Hematopoietic multipotent progenitor cell (in vitro differentiated cells): ENCODE measurements around the gene GIPC1. TPM values are rescaled to one million over a fixed set of nuclear protein-coding genes. Genes with fewer than 3 reads are reported as not detected.

Source experiments
- DNase-seq, 3 donors: peaks; one replicate each; pipeline ENCODE4 v3.0.0-alpha.2; 2011 to 2015; ENCODE audit warnings: low read depth in 2 of 3, low spot score in 2 of 3
- total RNA-seq: library from RNA; depleted of rRNA; stranded (reverse); fragments of >200 nt; gene quantifications from one replicate; pipeline ENCODE4 v1.2.3, GENCODE V29; 2012

Gene GIPC1
- total RNA-seq, 1 donor: 35.0 TPM

DNA sequence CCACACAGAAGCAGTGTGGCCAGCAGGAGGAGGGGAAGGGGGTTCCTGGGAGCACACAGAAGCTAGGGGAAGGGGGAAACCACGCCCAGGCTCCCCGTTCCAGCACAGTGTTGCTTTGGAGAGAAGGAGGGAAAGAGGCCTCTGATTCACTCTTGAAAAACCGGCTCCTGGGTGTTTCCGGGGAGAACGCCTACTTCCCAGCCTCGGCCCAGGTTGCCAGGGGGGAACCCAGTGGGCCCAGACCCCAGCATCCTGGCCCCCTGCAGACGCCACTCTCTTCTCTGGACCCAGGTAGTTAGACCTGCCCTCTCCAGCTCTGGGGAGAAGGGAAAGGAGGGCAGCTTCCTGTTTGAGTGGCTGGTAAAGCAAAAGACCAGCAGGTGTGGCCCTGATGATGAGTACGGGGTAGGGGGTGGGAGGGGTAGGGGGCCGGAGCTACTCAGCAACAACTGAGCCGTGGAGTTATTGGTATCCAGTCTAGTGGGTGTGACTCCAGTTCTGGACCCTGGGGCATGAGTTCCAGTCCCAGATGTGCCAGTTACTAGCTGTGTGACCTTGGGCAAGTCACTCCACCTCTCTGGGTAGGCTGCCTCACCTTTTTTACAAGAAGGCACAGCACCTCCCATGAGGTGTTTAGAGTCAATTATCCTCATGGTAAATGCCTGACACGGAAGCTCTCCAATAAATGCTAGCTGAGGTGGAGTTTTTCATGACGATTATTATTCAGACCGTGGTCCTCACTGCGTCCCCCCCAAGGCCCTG is 836 bp downstream of the GIPC1 start:
- DNase-seq: no peak

DNA sequence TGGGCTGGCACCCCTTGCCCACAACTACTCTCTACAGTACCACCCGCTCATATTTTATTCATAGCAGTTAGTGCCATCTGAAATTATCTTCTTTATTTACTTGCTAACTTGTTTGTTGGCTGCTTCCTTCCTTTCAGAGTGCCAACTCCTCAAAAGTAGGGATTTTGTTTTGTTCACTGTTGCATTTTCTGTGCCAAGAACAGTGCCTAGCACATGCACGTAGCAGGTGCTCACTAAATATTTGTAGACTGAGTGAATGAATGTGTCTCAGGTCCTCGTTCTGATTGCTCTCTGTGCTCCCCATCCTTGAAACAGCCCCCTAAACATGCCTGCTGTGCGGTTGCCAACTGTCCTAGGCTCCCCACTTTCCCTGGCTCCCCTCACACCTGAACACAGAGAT is 1.5 kb downstream of the GIPC1 start:
- no peak for DNase-seq

DNA sequence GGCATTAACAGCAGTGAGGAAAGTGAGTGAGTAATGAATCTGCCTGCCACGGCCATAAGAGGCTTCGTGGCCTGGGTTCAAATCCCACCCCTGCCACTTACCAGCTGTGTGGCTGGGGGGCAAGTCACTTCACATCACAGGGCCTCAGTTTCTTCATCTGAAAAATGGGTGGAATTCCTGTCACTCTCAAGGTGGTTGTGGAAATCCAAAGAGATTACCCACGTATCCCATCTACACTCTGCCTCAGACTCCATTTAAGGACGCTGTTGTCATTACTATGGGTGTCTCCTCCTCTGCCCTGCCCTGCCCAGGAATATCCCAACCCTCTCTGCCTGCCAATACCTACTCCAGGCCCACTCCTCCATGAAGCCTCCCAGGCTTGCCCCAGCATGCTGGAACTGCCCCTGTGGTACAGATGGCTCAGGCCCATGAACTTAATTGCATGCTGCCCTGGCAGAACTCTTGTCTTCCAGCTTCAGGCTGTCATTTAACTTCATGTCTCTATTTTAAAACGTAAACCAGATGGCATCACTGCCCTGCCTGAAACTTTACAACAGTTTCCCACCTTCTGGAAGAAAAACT is 3.1 kb downstream of the GIPC1 start:
- no peak for DNase-seq

DNA sequence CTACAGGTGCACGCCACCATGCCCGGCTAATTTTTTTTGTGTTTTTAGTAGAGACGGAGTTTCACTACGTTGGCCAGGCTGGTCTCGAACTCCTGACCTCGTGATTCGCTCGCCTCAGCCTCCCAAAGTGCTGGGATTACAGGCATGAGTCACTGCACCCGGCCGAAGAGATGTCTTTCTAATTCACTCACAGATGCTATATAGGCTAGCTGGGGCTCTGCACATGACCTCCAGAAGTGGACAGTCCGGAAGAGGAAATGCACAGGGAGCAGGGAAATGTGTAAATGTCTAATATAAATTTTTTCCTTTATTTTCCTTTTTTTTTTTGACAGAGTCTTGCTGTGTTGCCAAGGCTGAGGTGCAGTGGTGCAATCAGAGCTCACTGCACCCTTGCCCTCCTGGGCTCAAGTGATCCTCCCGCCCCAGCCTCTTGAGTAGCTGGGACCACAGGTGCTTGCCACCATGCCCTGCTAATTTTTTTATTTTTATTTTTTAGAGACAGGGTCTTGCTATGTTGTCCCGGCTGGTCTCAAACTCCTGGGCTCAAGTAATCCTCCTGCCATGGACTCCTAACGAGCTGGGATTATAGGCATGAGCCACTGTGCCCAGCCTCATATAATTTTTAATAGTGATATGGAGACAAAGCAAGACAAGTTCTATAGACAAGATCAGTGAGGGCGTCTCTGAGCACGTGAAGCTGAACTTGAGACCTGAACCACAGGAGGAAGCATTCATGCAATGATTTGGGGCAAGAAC is 8.4 kb downstream of the GIPC1 start:
- no peak for DNase-seq

DNA sequence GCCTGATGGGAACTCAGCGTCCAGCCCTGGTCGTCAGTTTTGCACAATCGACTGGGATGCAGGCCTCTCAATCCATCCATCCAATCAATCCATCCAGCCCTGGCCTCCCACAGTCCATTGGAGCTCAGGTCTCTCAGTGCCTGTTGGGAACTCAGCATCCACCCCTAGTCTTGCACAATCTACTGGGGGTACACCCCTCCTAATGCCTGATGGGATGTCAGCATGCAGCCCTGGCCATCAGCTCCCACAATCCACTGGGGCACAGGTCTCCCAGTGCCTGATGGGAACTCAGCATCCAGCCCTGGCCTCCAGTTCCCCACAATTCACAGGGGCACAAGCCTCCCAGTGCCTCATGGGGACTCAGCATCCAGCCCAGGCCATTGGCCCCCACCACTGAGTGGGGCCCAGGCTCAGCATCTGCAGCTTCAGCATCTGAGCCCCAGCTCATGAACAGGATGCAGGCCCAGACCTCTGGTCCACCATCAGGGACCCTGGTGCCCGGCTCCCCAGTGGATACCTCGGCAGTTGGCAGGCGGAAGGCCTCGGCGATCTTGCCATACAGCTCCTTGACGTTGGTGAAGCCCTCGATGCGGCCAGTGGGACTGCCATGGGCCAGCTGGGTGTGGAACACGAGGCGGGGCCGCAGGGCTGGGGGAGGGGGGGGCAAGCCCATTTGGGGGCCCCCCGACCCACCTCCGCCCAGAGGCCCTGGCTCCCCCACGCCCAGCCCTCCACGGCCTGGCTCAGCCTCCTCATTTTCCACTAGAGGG is 13.6 kb downstream of the GIPC1 start:
- DNase-seq: no peak

DNA sequence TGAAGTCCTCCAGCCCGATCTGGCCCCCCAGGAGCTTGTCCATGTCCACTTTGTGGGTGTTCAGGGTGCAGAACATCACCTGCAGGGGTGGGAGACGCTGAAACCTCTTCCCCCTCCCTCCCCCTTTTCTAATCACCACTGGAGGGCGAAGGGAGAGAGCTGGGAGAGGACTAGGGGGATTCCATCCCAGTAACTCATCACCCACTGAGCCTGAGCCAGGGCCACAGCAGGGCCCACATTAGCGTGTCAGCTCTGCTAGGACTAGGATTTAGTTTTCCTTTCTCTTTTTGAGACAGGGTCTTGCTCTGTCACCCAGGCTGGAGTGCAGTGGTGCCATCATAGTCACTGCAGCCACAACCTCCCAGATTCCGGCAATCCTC is 15.2 kb downstream of the GIPC1 start:
- DNase-seq: no peak

DNA sequence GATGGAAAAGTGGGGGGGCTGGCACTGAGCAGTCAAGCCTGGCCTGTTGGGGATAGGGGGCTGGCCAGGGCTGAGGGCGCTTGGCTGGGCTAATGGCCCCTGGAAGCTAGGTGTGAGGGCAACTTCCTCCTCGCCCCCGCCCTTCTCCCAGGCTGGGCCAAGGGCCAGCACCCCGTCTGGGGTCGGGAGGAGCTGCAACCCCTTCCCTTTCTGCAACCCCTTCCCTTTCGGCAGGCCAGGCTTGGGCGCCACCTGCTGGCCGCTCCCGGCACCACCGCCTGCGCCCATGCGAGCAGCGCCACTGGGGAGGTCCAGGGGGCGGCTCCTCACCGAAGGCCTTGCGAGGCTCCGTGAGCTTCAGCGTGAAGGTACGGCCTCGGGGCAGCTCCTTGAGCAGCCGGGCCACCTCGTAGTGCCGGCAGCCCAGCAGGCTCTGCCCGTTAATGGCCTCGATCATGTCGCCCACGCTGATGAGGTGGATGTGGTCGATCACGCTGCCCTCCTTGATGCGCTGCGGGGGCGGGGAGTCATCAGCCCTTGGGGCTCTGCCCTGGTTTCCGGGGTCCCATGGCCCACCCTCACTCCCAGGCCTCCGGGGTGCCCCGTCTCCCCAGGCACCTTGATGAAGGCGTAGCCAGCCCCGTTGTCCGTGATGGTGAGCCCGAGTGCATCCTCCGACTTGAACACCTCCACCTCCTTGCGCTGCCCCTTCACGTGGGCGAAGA is 15.8 kb downstream of the GIPC1 start:
- DNase-seq: peak in 2 of 3 donors; percentile 68 to 73

DNA sequence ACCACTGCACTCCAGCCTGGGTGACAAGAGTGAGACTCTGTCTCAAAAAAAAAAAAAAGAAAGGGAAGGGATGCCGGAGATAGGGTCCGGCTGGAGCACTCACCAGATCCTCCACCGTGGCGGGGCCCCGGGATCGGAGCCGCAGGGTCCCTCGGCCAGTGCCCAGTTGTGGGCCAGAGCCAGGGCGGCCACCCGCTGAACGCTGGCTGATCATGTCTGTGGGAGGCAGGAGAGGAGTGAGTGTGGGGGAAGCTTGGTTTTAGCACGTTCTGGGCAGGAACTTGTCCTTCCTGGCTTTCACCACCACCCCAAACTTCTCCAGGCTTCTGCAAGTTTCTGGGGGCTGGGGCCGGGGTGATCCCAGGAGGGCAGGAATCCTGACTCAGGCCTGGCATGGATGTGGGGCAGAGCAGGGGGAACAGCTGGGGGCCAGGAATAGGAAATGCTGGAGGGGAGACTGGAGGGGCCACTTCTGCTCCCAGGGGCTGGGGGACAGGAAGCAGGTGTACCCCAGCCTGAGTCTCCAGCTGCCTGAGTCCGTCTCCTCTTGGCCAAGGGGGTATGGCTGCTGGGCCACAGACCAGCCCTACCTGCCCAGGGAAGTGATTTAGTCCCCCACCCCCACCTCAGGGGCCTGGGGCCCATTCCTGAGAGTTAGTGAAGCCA is 16.5 kb downstream of the GIPC1 start:
- no peak for DNase-seq

DNA sequence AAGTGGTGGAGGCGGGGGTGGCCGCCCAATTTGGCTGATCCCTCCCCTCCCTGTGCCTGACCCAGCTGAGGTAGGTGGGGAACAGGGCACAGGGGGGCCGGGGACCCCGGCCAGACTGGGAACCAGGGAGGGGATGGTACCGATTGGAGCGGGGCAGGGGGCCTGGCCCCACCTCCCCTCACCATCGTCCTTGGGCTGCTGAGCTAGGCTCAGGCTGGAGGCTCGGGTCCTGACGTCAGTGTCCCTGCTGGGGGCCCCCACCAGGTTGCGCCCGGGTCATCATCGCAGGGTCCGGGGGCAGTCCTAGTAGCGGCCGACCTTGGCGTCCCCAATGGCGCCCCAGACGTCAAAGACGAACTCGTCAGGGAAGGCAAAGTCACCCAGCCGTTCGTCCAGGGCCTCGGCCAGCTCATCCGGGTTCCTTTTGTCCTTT is 17.8 kb downstream of the GIPC1 start:
- no peak for DNase-seq

DNA sequence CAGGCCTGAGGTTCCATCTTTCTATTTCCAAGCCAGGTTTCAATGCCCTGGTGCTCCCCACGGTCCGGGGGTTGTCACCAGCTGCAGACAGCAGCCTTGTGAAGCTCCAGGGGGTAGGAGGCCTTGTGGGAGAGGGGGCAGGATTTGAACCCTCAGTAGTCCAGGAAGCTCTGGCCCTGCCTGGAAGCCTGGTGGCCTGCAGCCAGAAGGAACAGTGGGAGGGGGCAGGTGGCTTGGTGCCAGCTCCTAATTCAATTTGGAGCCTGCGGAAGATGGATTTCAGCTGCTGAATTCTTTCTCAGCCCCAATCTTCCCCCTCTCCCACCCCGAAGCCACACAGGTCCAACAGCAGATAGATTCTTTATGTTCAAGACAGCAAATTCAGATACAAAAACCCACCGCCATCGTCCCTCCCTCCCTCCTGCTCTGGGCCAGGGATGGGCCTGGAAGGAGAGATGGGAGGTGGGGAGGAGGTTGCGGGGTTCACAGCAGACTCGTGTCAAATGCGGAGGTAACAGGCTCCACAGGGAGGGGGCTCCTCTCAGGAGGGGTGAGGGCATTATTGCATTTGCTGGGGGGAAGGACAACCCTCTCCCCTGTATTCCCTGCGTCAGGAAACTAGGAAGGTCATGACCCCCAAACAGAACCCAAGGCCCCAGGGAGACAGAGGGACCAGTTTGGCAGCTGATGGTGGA is 18.4 kb downstream of the GIPC1 start:
- DNase-seq: no peak

DNA sequence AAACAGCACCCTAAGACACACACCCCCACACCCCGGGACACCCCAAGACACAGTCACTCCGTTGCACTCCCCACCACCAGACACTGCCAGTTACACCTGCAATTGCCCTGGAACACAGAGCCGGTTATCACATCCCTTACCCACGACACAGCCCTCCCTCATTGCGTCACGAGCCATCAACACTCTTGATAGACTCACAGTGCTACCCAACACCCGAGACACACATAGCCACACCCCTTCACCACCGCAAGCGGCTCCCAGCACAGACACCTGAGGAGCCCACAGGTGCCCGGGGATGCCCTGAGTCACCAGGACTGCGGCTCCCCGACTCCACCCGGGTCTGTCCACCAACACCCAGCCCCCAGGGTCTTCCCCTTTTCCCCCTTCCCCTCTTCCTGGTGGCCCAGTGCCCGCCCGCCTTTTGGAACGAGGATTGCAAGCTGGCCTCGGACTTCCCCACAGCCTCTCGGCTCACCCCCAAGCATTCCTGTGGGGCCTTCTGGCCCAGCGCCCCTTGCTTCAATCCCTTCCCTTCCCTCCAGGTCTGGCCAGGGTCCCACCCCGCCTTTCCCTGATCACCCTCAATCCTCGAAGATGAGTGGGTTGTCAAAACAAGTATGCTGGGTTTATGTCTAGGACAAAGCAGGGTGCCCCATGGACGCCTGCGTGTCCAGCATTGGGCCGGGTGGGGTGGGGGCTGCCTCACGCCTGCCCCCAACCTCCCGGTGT is 19.1 kb downstream of the GIPC1 start:
- DNase-seq: no peak

DNA sequence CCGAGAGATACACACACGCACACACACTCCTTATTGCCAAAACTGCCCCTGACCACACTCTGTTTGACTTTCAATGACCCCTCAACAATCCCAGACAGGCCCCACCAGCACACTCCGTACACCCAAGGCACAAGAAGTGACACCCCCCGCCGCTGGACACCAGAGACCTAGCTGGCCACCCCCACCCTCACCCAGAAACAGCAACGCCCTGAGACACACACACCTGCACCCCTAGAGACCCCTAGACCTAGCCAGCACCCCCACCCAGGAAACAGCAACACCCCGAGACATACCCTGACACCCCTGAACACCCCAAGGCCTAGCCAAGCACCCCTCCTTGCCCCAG is 19.6 kb downstream of the GIPC1 start:
- DNase-seq: no peak

DNA sequence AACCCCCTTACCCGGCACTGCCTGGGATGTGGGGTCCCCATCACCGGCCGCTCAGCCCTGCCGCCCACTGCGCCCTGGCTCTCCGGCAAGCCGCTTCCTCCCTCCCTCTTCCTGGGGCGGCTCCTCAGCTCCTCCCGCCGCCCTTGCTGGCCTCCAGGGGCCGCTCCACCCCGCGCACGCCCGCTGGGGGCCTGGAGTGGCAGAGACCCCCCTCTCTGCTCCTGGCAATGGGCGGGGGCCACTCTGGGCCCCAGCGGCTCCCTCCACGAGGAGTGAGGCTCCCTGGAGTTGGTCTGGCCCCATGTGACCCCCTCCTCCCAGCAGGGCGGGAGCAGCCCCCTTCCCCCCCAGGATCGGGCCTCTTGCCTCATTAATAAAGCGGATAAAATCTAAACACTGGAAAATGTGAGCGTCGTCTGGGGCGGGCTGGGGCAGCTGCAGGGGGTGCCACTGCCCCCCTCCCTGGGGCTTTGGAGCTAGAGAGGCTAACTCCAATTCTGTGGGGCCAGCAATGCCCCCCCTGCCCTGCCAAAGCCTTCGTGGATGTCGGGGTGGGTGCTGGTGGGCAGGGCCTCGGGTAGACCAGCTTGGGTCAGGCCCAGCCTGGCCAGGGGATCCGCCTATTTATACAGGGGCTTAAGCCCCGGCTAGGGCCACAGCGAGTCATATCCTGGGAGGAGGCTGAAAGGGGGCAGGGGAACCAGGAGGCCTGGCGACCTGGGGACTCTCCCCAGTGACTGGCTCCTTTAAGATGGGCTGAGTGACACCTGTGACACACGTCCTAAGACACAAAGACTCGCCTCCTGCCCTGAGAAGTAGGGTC is 20.5 kb downstream of the GIPC1 start, which contains the start of gene PTGER1:
Gene PTGER1 (minus strand): TSS at position 104 of the 823 bp plus-strand sequence. CDS start 1,034 bp downstream, outside the sequence.
- peak in 1 of 3 donors; percentile 47 for DNase-seq

DNA sequence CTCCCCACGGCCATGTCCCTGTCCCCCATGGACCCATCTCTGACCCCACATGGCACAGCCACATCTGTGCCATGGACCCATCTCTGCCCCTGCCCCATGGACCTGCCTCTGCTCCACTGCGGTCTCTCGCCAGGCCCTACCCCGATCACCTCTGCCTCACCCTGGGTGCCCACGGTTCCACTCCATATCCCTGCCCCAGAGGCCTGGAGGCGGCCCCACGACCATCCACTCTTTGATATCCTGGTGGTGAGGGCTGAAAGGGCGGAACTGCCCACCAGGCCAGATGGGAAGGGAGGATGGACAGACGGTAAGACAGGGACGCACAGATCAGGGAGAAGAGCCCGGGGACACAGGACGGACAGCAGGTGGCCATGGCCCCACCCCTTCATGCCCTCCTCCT is 21.1 kb downstream of the GIPC1 start:
- no peak for DNase-seq

DNA sequence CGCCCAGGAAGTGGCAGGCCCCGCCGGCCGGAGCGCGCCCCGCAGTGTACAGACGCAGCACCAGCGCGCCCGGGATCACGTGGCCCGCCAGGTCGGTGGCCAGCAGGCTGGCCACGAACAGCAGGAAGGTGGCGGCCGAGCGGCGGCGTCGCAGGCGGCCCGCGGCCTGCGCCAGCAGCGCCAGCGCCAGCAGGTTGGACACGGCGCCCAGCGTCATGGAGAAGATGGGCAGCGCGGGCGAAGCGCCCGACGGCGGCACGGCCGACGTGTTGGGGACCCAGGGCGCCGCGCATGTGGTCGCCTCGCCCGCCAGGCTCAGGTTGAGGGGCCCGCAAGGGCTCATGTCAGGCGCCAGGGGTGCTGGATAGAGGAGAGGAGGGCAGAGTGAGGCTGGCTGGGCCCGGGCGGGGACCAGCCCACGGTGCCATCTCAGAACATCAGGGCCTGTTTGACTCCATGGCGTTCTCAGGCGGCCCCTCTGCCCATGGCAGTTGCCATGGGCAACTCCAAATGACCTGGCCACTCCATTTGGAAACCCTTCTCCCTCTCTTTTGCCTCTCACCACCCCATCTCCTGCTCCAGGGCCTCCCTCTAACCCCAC is 21.8 kb downstream of the GIPC1 start:
- DNase-seq: no peak

DNA sequence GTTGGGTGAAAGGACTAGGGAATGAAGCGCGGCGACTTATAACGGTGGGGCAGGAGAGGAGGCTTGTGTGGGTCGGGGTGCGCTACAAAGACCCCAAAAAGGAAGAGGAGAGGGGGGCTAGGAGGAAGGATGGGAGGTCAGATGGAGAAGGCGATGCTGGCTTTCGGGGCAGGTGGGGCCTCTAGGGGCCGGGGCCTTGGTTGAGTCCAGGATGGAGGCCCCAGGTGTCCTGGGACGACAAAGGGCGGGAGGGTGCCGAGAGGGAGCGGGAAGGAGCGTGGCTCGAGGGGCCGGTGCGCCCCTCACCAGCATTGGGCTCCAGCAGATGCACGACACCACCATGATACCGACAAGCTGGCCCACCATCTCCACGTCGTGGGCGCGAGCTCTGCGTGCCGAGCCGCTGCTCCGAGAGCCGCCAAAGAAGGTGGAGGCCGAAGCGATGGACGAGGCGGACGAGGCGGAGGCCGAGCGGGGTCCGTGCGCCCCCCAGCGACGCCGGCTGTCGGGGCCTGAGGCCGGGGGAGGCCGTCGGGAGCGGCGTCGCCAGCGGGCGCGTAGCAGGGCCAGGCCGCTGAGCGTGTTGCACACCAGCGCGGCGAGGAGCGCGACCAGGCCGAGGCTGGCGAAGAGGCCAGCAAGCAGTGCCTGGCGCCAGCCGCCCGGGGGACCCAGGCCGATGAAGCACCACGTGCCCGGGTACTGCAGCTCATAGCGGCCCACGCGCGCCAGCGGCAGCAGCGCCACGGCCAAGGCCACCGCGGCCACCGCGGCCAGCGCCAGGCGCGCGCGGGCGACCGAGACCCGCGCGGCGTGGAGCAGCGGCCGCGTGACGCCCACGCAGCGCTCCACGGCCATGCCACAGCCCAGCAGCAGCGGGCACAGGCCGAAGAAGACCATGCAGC is 22.6 kb downstream of the GIPC1 start:
- DNase-seq: no peak
